GM12878 (cell line): ENCODE data around the gene ATF7.

Experiments
- BRCA1 ChIP-seq: IDR thresholded peaks from 2 replicates; pipeline ENCODE4 v1.6.1; 2011; ENCODE audit warnings: low read depth, low read length, improper control_type of control experiment
- DPF2 ChIP-seq: fragments of 450-650 bp; IDR thresholded peaks from 2 replicates; pipeline ENCODE4 v1.6.1; 2017; ENCODE audit warnings: mild to moderate bottlenecking
- EP300 ChIP-seq, 2 experiments: fragments of 150-350 bp in 1 of 2; IDR thresholded peaks; 2 replicates each; pipeline ENCODE4 v1.6.1; 2011 to 2012; ENCODE audit warnings: low read depth in 2 of 2, low read length in 2 of 2, borderline replicate concordance in 1 of 2, improper control_type of control experiment in 1 of 2, inconsistent platforms in 1 of 2; ENCODE audit not compliant: control insufficient read depth in 1 of 2
- ETV6 ChIP-seq, 2 experiments: fragments of 450-650 bp in 1 of 2; IDR thresholded peaks in 1 of 2; conservative IDR thresholded peaks in 1 of 2; 2 replicates each; pipeline ENCODE4 v1.6.1; 2014; ENCODE audit warnings: antibody characterized with exemption in 1 of 2, borderline replicate concordance in 1 of 2, low read depth in 1 of 2, mild to moderate bottlenecking in 1 of 2, moderate library complexity in 1 of 2
- POLR2AphosphoS5 ChIP-seq: IDR thresholded peaks from 2 replicates; pipeline ENCODE4 v1.6.1; 2011; ENCODE audit warnings: mild to moderate bottlenecking, low read length, inconsistent platforms
- TF ChIP-seq, protein P1 (sequence below): IDR thresholded peaks from 2 replicates; pipeline ENCODE4 v1.6.1; 2012; ENCODE audit warnings: mild to moderate bottlenecking, low read depth, low read length
- TF ChIP-seq, protein P2 (sequence below), 3 experiments: IDR thresholded peaks in 2 of 3; conservative IDR thresholded peaks in 1 of 3; 2 replicates each; pipeline ENCODE4 v1.5.1; 2011; ENCODE audit warnings: low read depth in 3 of 3, low read length in 3 of 3, mild to moderate bottlenecking in 3 of 3, control low read depth in 2 of 3, moderate library complexity in 2 of 3, inconsistent platforms in 1 of 3, mixed read lengths in 1 of 3; ENCODE audit not compliant: control insufficient read depth in 2 of 3, insufficient read depth in 1 of 3; ENCODE audit errors: extremely low read depth in 1 of 3
- TF ChIP-seq, protein P3 (sequence below): fragments of 450-650 bp; formaldehyde crosslinking; IDR thresholded peaks from 2 replicates; pipeline ENCODE4 v1.4.0; 2020; ENCODE audit warnings: mild to moderate bottlenecking, moderate library complexity
- TF ChIP-seq, protein P4 (sequence below): fragments of 450-650 bp; IDR thresholded peaks from 2 replicates; pipeline ENCODE4 v1.6.1; 2017; ENCODE audit warnings: mild to moderate bottlenecking

DNA sequence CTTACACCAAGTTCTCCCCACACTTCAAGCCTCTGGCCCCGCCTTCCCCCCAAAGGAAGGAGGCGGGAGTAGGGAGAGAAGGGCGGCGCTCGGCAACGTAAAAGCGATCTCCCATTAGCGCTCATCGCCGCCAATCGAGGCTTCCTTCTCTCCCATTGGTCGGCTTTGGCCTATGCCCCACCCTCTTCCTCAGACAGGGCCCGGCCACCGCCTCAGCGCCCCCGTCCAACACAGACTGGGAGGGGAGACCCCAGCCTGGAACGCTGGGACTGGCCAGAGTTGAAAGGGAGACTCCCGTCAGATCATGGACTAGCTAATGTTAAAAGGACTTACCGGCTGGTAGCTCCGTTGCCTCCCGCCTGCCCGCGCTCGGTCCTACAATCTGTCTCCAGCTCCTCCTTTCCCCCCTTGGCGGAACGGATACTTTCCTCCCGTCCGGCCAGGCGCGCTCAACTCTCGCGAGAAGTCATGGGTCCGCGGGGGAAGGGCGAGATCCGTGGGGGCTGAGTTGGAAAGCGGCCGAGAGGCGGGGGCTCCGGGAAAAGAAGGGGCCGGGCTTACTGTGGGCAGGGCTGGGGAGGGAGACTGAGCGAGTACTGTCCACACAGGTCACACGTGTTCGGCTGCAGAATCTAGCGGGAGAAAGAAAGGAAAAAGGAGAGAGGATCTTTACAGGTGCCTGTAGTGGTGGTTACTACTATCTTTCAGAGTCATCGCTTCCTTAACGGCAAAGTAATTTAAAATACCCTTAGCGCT lies at the start of gene ATF7:
- TF ChIP-seq BRCA1 (peak; percentile 91), EP300 (IDR thresholded peaks at IDR 0.05; ENCODE audit: borderline replicate concordance in 1 of 2, control insufficient read depth in 1 of 2, low read depth in 2 of 2, low read length in 2 of 2) (0 out of 4 replicates have a peak, but pooled peaks of 1 of the 2 experiments have one; percentile 23), DPF2 (peak; percentile 97), ETV6 (conservative IDR thresholded peaks at IDR 0.05 in 1 of 2, IDR thresholded peaks at IDR 0.05 in 1 of 2; ENCODE audit: borderline replicate concordance in 1 of 2, low read depth in 1 of 2) (no peak), POLR2AphosphoS5 (peak; percentile 46; the same call in 1 of the 2 replicates)
- TF ChIP-seq, protein P1, sequence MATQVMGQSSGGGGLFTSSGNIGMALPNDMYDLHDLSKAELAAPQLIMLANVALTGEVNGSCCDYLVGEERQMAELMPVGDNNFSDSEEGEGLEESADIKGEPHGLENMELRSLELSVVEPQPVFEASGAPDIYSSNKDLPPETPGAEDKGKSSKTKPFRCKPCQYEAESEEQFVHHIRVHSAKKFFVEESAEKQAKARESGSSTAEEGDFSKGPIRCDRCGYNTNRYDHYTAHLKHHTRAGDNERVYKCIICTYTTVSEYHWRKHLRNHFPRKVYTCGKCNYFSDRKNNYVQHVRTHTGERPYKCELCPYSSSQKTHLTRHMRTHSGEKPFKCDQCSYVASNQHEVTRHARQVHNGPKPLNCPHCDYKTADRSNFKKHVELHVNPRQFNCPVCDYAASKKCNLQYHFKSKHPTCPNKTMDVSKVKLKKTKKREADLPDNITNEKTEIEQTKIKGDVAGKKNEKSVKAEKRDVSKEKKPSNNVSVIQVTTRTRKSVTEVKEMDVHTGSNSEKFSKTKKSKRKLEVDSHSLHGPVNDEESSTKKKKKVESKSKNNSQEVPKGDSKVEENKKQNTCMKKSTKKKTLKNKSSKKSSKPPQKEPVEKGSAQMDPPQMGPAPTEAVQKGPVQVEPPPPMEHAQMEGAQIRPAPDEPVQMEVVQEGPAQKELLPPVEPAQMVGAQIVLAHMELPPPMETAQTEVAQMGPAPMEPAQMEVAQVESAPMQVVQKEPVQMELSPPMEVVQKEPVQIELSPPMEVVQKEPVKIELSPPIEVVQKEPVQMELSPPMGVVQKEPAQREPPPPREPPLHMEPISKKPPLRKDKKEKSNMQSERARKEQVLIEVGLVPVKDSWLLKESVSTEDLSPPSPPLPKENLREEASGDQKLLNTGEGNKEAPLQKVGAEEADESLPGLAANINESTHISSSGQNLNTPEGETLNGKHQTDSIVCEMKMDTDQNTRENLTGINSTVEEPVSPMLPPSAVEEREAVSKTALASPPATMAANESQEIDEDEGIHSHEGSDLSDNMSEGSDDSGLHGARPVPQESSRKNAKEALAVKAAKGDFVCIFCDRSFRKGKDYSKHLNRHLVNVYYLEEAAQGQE, result no peak
- TF ChIP-seq, protein P2, sequence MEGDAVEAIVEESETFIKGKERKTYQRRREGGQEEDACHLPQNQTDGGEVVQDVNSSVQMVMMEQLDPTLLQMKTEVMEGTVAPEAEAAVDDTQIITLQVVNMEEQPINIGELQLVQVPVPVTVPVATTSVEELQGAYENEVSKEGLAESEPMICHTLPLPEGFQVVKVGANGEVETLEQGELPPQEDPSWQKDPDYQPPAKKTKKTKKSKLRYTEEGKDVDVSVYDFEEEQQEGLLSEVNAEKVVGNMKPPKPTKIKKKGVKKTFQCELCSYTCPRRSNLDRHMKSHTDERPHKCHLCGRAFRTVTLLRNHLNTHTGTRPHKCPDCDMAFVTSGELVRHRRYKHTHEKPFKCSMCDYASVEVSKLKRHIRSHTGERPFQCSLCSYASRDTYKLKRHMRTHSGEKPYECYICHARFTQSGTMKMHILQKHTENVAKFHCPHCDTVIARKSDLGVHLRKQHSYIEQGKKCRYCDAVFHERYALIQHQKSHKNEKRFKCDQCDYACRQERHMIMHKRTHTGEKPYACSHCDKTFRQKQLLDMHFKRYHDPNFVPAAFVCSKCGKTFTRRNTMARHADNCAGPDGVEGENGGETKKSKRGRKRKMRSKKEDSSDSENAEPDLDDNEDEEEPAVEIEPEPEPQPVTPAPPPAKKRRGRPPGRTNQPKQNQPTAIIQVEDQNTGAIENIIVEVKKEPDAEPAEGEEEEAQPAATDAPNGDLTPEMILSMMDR (IDR thresholded peaks at IDR 0.05 in 2 of 3, conservative IDR thresholded peaks at IDR 0.05 in 1 of 3; ENCODE audit: control insufficient read depth in 2 of 3, extremely low read depth in 1 of 3, insufficient read depth in 1 of 3, low read depth in 3 of 3, low read length in 3 of 3), result no peak
- TF ChIP-seq, protein P3, sequence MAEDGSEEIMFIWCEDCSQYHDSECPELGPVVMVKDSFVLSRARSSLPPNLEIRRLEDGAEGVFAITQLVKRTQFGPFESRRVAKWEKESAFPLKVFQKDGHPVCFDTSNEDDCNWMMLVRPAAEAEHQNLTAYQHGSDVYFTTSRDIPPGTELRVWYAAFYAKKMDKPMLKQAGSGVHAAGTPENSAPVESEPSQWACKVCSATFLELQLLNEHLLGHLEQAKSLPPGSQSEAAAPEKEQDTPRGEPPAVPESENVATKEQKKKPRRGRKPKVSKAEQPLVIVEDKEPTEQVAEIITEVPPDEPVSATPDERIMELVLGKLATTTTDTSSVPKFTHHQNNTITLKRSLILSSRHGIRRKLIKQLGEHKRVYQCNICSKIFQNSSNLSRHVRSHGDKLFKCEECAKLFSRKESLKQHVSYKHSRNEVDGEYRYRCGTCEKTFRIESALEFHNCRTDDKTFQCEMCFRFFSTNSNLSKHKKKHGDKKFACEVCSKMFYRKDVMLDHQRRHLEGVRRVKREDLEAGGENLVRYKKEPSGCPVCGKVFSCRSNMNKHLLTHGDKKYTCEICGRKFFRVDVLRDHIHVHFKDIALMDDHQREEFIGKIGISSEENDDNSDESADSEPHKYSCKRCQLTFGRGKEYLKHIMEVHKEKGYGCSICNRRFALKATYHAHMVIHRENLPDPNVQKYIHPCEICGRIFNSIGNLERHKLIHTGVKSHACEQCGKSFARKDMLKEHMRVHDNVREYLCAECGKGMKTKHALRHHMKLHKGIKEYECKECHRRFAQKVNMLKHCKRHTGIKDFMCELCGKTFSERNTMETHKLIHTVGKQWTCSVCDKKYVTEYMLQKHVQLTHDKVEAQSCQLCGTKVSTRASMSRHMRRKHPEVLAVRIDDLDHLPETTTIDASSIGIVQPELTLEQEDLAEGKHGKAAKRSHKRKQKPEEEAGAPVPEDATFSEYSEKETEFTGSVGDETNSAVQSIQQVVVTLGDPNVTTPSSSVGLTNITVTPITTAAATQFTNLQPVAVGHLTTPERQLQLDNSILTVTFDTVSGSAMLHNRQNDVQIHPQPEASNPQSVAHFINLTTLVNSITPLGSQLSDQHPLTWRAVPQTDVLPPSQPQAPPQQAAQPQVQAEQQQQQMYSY (CRISPR knock-in tag), result no peak
- TF ChIP-seq, protein P4, sequence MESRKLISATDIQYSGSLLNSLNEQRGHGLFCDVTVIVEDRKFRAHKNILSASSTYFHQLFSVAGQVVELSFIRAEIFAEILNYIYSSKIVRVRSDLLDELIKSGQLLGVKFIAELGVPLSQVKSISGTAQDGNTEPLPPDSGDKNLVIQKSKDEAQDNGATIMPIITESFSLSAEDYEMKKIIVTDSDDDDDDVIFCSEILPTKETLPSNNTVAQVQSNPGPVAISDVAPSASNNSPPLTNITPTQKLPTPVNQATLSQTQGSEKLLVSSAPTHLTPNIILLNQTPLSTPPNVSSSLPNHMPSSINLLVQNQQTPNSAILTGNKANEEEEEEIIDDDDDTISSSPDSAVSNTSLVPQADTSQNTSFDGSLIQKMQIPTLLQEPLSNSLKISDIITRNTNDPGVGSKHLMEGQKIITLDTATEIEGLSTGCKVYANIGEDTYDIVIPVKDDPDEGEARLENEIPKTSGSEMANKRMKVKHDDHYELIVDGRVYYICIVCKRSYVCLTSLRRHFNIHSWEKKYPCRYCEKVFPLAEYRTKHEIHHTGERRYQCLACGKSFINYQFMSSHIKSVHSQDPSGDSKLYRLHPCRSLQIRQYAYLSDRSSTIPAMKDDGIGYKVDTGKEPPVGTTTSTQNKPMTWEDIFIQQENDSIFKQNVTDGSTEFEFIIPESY, result no peak
